ENCODE results near the gene LRRC4C. TPM values are rescaled to one million over a fixed set of nuclear protein-coding genes. Genes with fewer than 3 reads are reported as not detected.
"Not testable (repeated sequence)": the region's sequence is repeated elsewhere in the genome, so short reads cannot be mapped to it uniquely, and the experiment has no call there.

LRRC4C gene
- polyA plus RNA-seq, 1 donor from 2014 or later, result 24.3 TPM

- Histone ChIP-seq H3K27ac (ENCODE audit: low read length) (no peak overlapping the region), H3K4me2 (ENCODE audit: low read length) (no peak overlapping the region)
These were observed 1255.8 kb downstream of the LRRC4C start for GRCh38 chr11:40203606-40204005.

GRCh38 chr11:40202589-40203270 lies 1256.7 kb downstream of the LRRC4C start:
- no peak overlapping the region for H3K4me3 ChIP-seq (ENCODE audit: low read length)

More at GRCh38 chr11:40203606-40204005, 1255.8 kb downstream of the LRRC4C start:
- no peaks in the 10 kb centered on the region for H3K79me2 ChIP-seq (replicated peaks; ENCODE audit: insufficient read depth, low read length)
- no peak overlapping the region for H3K9ac ChIP-seq (ENCODE audit: low read length)
- H3K4me3 ChIP-seq (ENCODE audit: low read length), result no peak overlapping the region
- no peak for TF ChIP-seq EZH2 (IDR thresholded peaks at IDR 0.05; ENCODE audit: borderline replicate concordance, insufficient read depth, low read length, poor library complexity, severe bottlenecking)
- H3K27me3 ChIP-seq (ENCODE audit: insufficient read depth, low read depth, low read length), result no peaks in the 10 kb centered on the region
- no peak overlapping the region for H2AFZ ChIP-seq (ENCODE audit: low read depth, low read length)
- H3K36me3 ChIP-seq (ENCODE audit: insufficient read depth, low read length), result no peaks in the 10 kb centered on the region
- no peaks in the 10 kb centered on the region for H3K9me3 ChIP-seq (ENCODE audit: low read length)
- no peaks in the 10 kb centered on the region for H3K9me2 ChIP-seq (ENCODE audit: insufficient read depth, low read length)
- H3F3A ChIP-seq (ENCODE audit: insufficient read depth, low read length, poor library complexity, severe bottlenecking), result no peaks in the 10 kb centered on the region
- no peaks in the 10 kb centered on the region for H4K20me1 ChIP-seq (ENCODE audit: insufficient read depth)

GRCh38 chr11:40192590-40192989 lies 1266.9 kb downstream of the LRRC4C start:
- not testable (repeated sequence) for H3K9me2 ChIP-seq (ENCODE audit: insufficient read depth, low read length); H3K36me3 ChIP-seq (ENCODE audit: insufficient read depth, low read length); H3K4me2 ChIP-seq (ENCODE audit: low read length); H4K20me1 ChIP-seq (ENCODE audit: insufficient read depth); H3K79me2 ChIP-seq (replicated peaks; ENCODE audit: insufficient read depth, low read length); H3K27ac ChIP-seq (ENCODE audit: low read length); H3K9ac ChIP-seq (ENCODE audit: low read length); H3K27me3 ChIP-seq (ENCODE audit: insufficient read depth, low read depth, low read length); H3K9me3 ChIP-seq (ENCODE audit: low read length); H3K4me3 ChIP-seq (ENCODE audit: low read length); H2AFZ ChIP-seq (ENCODE audit: low read depth, low read length); H3F3A ChIP-seq (ENCODE audit: insufficient read depth, low read length, poor library complexity, severe bottlenecking)

More at GRCh38 chr11:40202589-40203270, 1256.7 kb downstream of the LRRC4C start:
- H3K9me3 ChIP-seq (ENCODE audit: low read length), result no peaks in the 10 kb centered on the region
- H2AFZ ChIP-seq (ENCODE audit: low read depth, low read length), result no peak overlapping the region
- no peaks in the 10 kb centered on the region for H3F3A ChIP-seq (ENCODE audit: insufficient read depth, low read length, poor library complexity, severe bottlenecking)
- no peak overlapping the region for H3K4me2 ChIP-seq (ENCODE audit: low read length)
- H3K9me2 ChIP-seq (ENCODE audit: insufficient read depth, low read length), result no peaks in the 10 kb centered on the region
- no peaks in the 10 kb centered on the region for H4K20me1 ChIP-seq (ENCODE audit: insufficient read depth)
- H3K27me3 ChIP-seq (ENCODE audit: insufficient read depth, low read depth, low read length), result no peaks in the 10 kb centered on the region
- H3K79me2 ChIP-seq (replicated peaks; ENCODE audit: insufficient read depth, low read length), result no peaks in the 10 kb centered on the region
- no peaks in the 10 kb centered on the region for H3K36me3 ChIP-seq (ENCODE audit: insufficient read depth, low read length)
- no peak overlapping the region for H3K9ac ChIP-seq (ENCODE audit: low read length)
- TF ChIP-seq SMC3 (conservative IDR thresholded peaks at IDR 0.05; ENCODE audit: poor library complexity) (no peak), MXI1 (conservative IDR thresholded peaks at IDR 0.05; ENCODE audit: poor library complexity, severe bottlenecking) (no peak)
- no peak overlapping the region for H3K27ac ChIP-seq (ENCODE audit: low read length)

GRCh38 chr11:40190294-40190693 lies 1269.2 kb downstream of the LRRC4C start:
- Histone ChIP-seq H3K4me3 (ENCODE audit: low read length) (no peak overlapping the region), H4K20me1 (ENCODE audit: insufficient read depth) (no peaks in the 10 kb centered on the region), H2AFZ (ENCODE audit: low read depth, low read length) (no peak overlapping the region), H3K79me2 (replicated peaks; ENCODE audit: insufficient read depth, low read length) (no peaks in the 10 kb centered on the region), H3F3A (ENCODE audit: insufficient read depth, low read length, poor library complexity, severe bottlenecking) (no peaks in the 10 kb centered on the region), H3K27ac (ENCODE audit: low read length) (no peak overlapping the region), H3K27me3 (ENCODE audit: insufficient read depth, low read depth, low read length) (no peaks in the 10 kb centered on the region), H3K36me3 (ENCODE audit: insufficient read depth, low read length) (no peaks in the 10 kb centered on the region), H3K9me2 (ENCODE audit: insufficient read depth, low read length) (no peaks in the 10 kb centered on the region), H3K9me3 (ENCODE audit: low read length) (no peaks in the 10 kb centered on the region), H3K4me2 (ENCODE audit: low read length) (no peak overlapping the region), H3K9ac (ENCODE audit: low read length) (no peak overlapping the region)
- no peak for TF ChIP-seq TAF1 (IDR thresholded peaks at IDR 0.05; ENCODE audit: low read depth)
- TF ChIP-seq RAD21 (conservative IDR thresholded peaks at IDR 0.05), result no peak
- TF ChIP-seq CTCF (IDR thresholded peaks at IDR 0.05; ENCODE audit: poor library complexity, severe bottlenecking), result no peak
- TF ChIP-seq MXI1 (conservative IDR thresholded peaks at IDR 0.05; ENCODE audit: poor library complexity, severe bottlenecking), result no peak
- TF ChIP-seq POLR2AphosphoS5 (IDR thresholded peaks at IDR 0.05), result no peak
- no peak for TF ChIP-seq REST (IDR thresholded peaks at IDR 0.05; ENCODE audit: borderline replicate concordance)
- no peak for TF ChIP-seq EP300 (conservative IDR thresholded peaks at IDR 0.05; ENCODE audit: poor library complexity, severe bottlenecking)
- TF ChIP-seq EZH2 (IDR thresholded peaks at IDR 0.05; ENCODE audit: borderline replicate concordance, insufficient read depth, low read length, poor library complexity, severe bottlenecking), result no peak

All from neural cell (in vitro differentiated cells).